G401 (cell line): ENCODE data around the gene ADGRG3. TPM values are rescaled to one million over a fixed set of nuclear protein-coding genes. Genes with fewer than 3 reads are reported as not detected.

Source experiments
- total RNA-seq: library from RNA; depleted of rRNA; stranded (reverse); fragments of >200 nt; shearing (Covaris generic); gene quantifications from 2 replicates; pipeline ENCODE4 v1.2.3, GENCODE V29; 2014; rRNA removed

Gene ADGRG3
- total RNA-seq, 1 experiment from 2014 or later, result not detected

Other genes with a start within 250 kb of the ADGRG3 start
- 152 and 156 TPM in 2 replicates for gene CIAPIN1, start 220.9 kb upstream of the ADGRG3 start, total RNA-seq
- gene COQ9, start 220.8 kb upstream of the ADGRG3 start, total RNA-seq, result 46.3 and 60.4 TPM in 2 replicates
- 240 and 319 TPM in 2 replicates for gene POLR2C, start 205.6 kb upstream of the ADGRG3 start, total RNA-seq
- 33.7 and 45.5 TPM in 2 replicates for gene DOK4, start 181.8 kb upstream of the ADGRG3 start, total RNA-seq
- 25.0 and 26.7 TPM in 2 replicates for gene CCDC102A, start 131.7 kb upstream of the ADGRG3 start, total RNA-seq
- not detected in 2 replicates for gene ADGRG5, start 125.7 kb upstream of the ADGRG3 start, total RNA-seq
- 4.1 and 5.5 TPM in 2 replicates for gene ADGRG1, start 39.7 kb upstream of the ADGRG3 start, total RNA-seq
- gene DRC7, start 26.5 kb downstream of the ADGRG3 start, total RNA-seq, result 0.37 TPM in 1 of 2 replicates, not detected in the other
- gene KATNB1, start 67.5 kb downstream of the ADGRG3 start, total RNA-seq, result 46.6 and 55.6 TPM in 2 replicates
- 44.3 and 53.5 TPM in 2 replicates for gene KIFC3, start 134.2 kb downstream of the ADGRG3 start, total RNA-seq